Measurements from ENCODE around the gene CKS2. TPM values are rescaled to one million over a fixed set of nuclear protein-coding genes. Genes with fewer than 3 reads are reported as not detected.

Gene CKS2
- total and polyA plus RNA-seq, 3 experiments from 2014 or later, result 21.2 to 253 (median 252) TPM

GRCh38 chr9:89313842-89314241, 2.8 kb downstream of the CKS2 start:
- H3K4me1 ChIP-seq (ENCODE audit: insufficient read depth, low read length), result peaks cover 38% of the 10 kb centered on the region
- peaks cover 37 to 64% (median 64%) of the 10 kb centered on the region in 3 donors for H3K4me1 Mint-ChIP-seq
- CTCF ChIA-PET, result interaction anchor here (1.4 kb wide), 1 partner anchor 235 kb away, joined by 3 read pairs; no protein-coding TSS in a partner anchor

GRCh38 chr9:89314955-89315354, 4.0 kb downstream of the CKS2 start:
- peak overlapping the region in 2 of 8 donors; percentile 43 to 57 for H3K27ac Mint-ChIP-seq
- DNase-seq, result no peak
- Histone ChIP-seq H3K27me3 (ENCODE audit: insufficient read depth, low read length, poor library complexity, severe bottlenecking) (no peaks in the 10 kb centered on the region), H3K9me3 (ENCODE audit: low read length) (no peaks in the 10 kb centered on the region), H3K27ac (ENCODE audit: low read depth, low read length) (no peak overlapping the region), H3K36me3 (ENCODE audit: insufficient read depth, low read length) (no peaks in the 10 kb centered on the region), H3K4me3 (ENCODE audit: low read length) (no peak overlapping the region), H3K4me1 (ENCODE audit: insufficient read depth, low read length) (peaks cover 37% of the 10 kb centered on the region)
- ChIA-PET CTCF (no interaction called here), POLR2A (no interaction called here)
- H3K9me3 Mint-ChIP-seq, result peaks cover 0 to 4% (median 0%) of the 10 kb centered on the region in 5 donors
- peaks cover 0 to 38% (median 3%) of the 10 kb centered on the region in 3 donors for H3K36me3 Mint-ChIP-seq
- H3K27me3 Mint-ChIP-seq, result peaks cover 6 to 8% of the 10 kb centered on the region in 2 donors
- H3K4me3 Mint-ChIP-seq, result peak overlapping the region in 1 of 7 donors; percentile 22
- peaks cover 42 to 71% (median 70%) of the 10 kb centered on the region in 3 donors for H3K4me1 Mint-ChIP-seq

More at GRCh38 chr9:89313842-89314241, 2.8 kb downstream of the CKS2 start:
- Mint-ChIP-seq H3K36me3 (peaks cover 0 to 31% (median 3%) of the 10 kb centered on the region in 3 donors), H3K9me3 (peaks cover 0 to 4% (median 0%) of the 10 kb centered on the region in 5 donors), H3K27ac (peak overlapping the region in 1 of 8 donors; percentile 43), H3K4me3 (peak overlapping the region in 1 of 7 donors; percentile 22), H3K27me3 (peaks cover 6 to 8% of the 10 kb centered on the region in 2 donors)
- Histone ChIP-seq H3K27ac (ENCODE audit: low read depth, low read length) (no peak overlapping the region), H3K36me3 (ENCODE audit: insufficient read depth, low read length) (no peaks in the 10 kb centered on the region), H3K4me3 (ENCODE audit: low read length) (no peak overlapping the region), H3K9me3 (ENCODE audit: low read length) (no peaks in the 10 kb centered on the region), H3K27me3 (ENCODE audit: insufficient read depth, low read length, poor library complexity, severe bottlenecking) (no peaks in the 10 kb centered on the region)
- POLR2A ChIA-PET, result no interaction called here
- DNase-seq, result no peak

GRCh38 chr9:89315482-89315881, 4.5 kb downstream of the CKS2 start:
- ChIA-PET CTCF (no interaction called here), POLR2A (no interaction called here)
- no peak overlapping the region for H3K4me3 ChIP-seq (ENCODE audit: low read length)
- H3K36me3 ChIP-seq (ENCODE audit: insufficient read depth, low read length), result no peaks in the 10 kb centered on the region
- peaks cover 40% of the 10 kb centered on the region for H3K4me1 ChIP-seq (ENCODE audit: insufficient read depth, low read length)
- H3K9me3 Mint-ChIP-seq, result peaks cover 0 to 4% (median 0%) of the 10 kb centered on the region in 5 donors
- no peak overlapping the region for H3K4me3 Mint-ChIP-seq
- peaks cover 40 to 72% (median 69%) of the 10 kb centered on the region in 3 donors for H3K4me1 Mint-ChIP-seq
- no peaks in the 10 kb centered on the region for H3K27me3 ChIP-seq (ENCODE audit: insufficient read depth, low read length, poor library complexity, severe bottlenecking)
- H3K27me3 Mint-ChIP-seq, result peaks cover 6 to 8% of the 10 kb centered on the region in 2 donors
- H3K36me3 Mint-ChIP-seq, result peaks cover 0 to 40% (median 3%) of the 10 kb centered on the region in 3 donors
- no peak overlapping the region for H3K27ac ChIP-seq (ENCODE audit: low read depth, low read length)
- H3K9me3 ChIP-seq (ENCODE audit: low read length), result no peaks in the 10 kb centered on the region
- DNase-seq, result no peak
- peak overlapping the region in 1 of 8 donors; percentile 98 for H3K27ac Mint-ChIP-seq

GRCh38 chr9:89317282-89317681, 6.3 kb downstream of the CKS2 start:
- POLR2A ChIA-PET, result no interaction called here
- CTCF ChIA-PET, result no interaction called here
- Mint-ChIP-seq H3K36me3 (peaks cover 0 to 51% (median 8%) of the 10 kb centered on the region in 3 donors), H3K4me1 (peaks cover 44 to 75% (median 72%) of the 10 kb centered on the region in 3 donors), H3K27ac (peak overlapping the region in 7 of 8 donors; percentile 92 to 99 (median 98)), H3K9me3 (no peaks in the 10 kb centered on the region), H3K4me3 (peak overlapping the region; percentile 32 to 94 (median 92)), H3K27me3 (peaks cover 0 to 8% of the 10 kb centered on the region in 2 donors)
- Histone ChIP-seq H3K9me3 (ENCODE audit: low read length) (no peaks in the 10 kb centered on the region), H3K4me1 (ENCODE audit: insufficient read depth, low read length) (peaks cover 35% of the 10 kb centered on the region), H3K4me3 (ENCODE audit: low read length) (no peak overlapping the region), H3K27me3 (ENCODE audit: insufficient read depth, low read length, poor library complexity, severe bottlenecking) (no peaks in the 10 kb centered on the region), H3K27ac (ENCODE audit: low read depth, low read length) (no peak overlapping the region), H3K36me3 (ENCODE audit: insufficient read depth, low read length) (no peaks in the 10 kb centered on the region)
- no peak for DNase-seq

- peak within 1 kb of the TSS; percentile 84 to 94 (median 92) for H3K4me3 Mint-ChIP-seq
- POLR2A ChIA-PET, result interaction anchor here (1.0 to 1.4 kb wide), 3 partner anchors 8 to 284 kb away, joined by 3 to 15 read pairs (median 5); partner anchors contain the start of gene CKS2
- CTCF ChIA-PET, result interaction anchor here (0.7 to 1.4 kb wide), 5 partner anchors 8 to 234 kb away, joined by 3 to 6 read pairs (median 4); no protein-coding TSS in a partner anchor
- H3K36me3 Mint-ChIP-seq, result peaks cover 0 to 61% (median 8%) of the 10 kb centered on the region in 3 donors
- no peaks in the 10 kb centered on the region for H3K36me3 ChIP-seq (ENCODE audit: insufficient read depth, low read length)
- no peaks in the 10 kb centered on the region for H3K27me3 ChIP-seq (ENCODE audit: insufficient read depth, low read length, poor library complexity, severe bottlenecking)
- H3K4me1 Mint-ChIP-seq, result peaks cover 49 to 75% (median 72%) of the 10 kb centered on the region in 3 donors
- peaks cover 36% of the 10 kb centered on the region for H3K4me1 ChIP-seq (ENCODE audit: insufficient read depth, low read length)
- no peaks in the 10 kb centered on the region for H3K9me3 Mint-ChIP-seq
- H3K27ac Mint-ChIP-seq, result peak within 1 kb of the TSS; percentile 92 to 99 (median 98)
- H3K9me3 ChIP-seq (ENCODE audit: low read length), result no peaks in the 10 kb centered on the region
- DNase-seq, result peak; percentile 88 to 96 (median 95)
- H3K27me3 Mint-ChIP-seq, result no peaks in the 10 kb centered on the region
- peak within 1 kb of the TSS; percentile 60 for H3K4me3 ChIP-seq (ENCODE audit: low read length)
- H3K27ac ChIP-seq (ENCODE audit: low read depth, low read length), result peak within 1 kb of the TSS; percentile 99
These were observed 7.4 kb downstream of the CKS2 start, which contains the start of gene SECISBP2 for GRCh38 chr9:89318123-89319014. TSS of gene SECISBP2 (plus strand) at chr9:89318500. CDS start at chr9:89318577, 77 bp downstream.

GRCh38 chr9:89319015-89319905, 8.3 kb downstream of the CKS2 start:
- Mint-ChIP-seq H3K27me3 (no peaks in the 10 kb centered on the region), H3K36me3 (peaks cover 0 to 70% (median 8%) of the 10 kb centered on the region in 3 donors), H3K4me3 (peak overlapping the region; percentile 84 to 94 (median 92)), H3K4me1 (peaks cover 55 to 75% (median 71%) of the 10 kb centered on the region in 3 donors), H3K9me3 (no peaks in the 10 kb centered on the region), H3K27ac (peak overlapping the region; percentile 92 to 99 (median 98))
- Histone ChIP-seq H3K4me1 (ENCODE audit: insufficient read depth, low read length) (peaks cover 45% of the 10 kb centered on the region), H3K4me3 (ENCODE audit: low read length) (peak overlapping the region; percentile 60), H3K36me3 (ENCODE audit: insufficient read depth, low read length) (no peaks in the 10 kb centered on the region), H3K27ac (ENCODE audit: low read depth, low read length) (peak overlapping the region; percentile 99), H3K27me3 (ENCODE audit: insufficient read depth, low read length, poor library complexity, severe bottlenecking) (no peaks in the 10 kb centered on the region), H3K9me3 (ENCODE audit: low read length) (no peaks in the 10 kb centered on the region)
- ChIA-PET POLR2A (interaction anchor here (1.0 to 1.4 kb wide), 3 partner anchors 9 to 283 kb away, joined by 3 to 15 read pairs (median 5); partner anchors contain the start of gene CKS2), CTCF (interaction anchor here (0.7 to 1.4 kb wide), 5 partner anchors 9 to 233 kb away, joined by 3 to 6 read pairs (median 4); no protein-coding TSS in a partner anchor)
- DNase-seq, result peak in 1 of 5 donors; percentile 16

- H3K4me1 ChIP-seq (ENCODE audit: insufficient read depth, low read length), result peaks cover 37% of the 10 kb centered on the region
- ChIA-PET POLR2A (no interaction called here), CTCF (interaction anchor here (0.7 to 1.4 kb wide), 2 partner anchors 24 to 64 kb away, joined by 3 read pairs; no protein-coding TSS in a partner anchor)
- no peak overlapping the region for H3K4me3 ChIP-seq (ENCODE audit: low read length)
- DNase-seq, result no peak
- peaks cover 0 to 88% (median 5%) of the 10 kb centered on the region in 3 donors for H3K36me3 Mint-ChIP-seq
- no peaks in the 10 kb centered on the region for H3K27me3 ChIP-seq (ENCODE audit: insufficient read depth, low read length, poor library complexity, severe bottlenecking)
- H3K27ac Mint-ChIP-seq, result peak overlapping the region in 6 of 8 donors; percentile 18 to 98 (median 64)
- H3K9me3 Mint-ChIP-seq, result no peaks in the 10 kb centered on the region
- H3K27ac ChIP-seq (ENCODE audit: low read depth, low read length), result no peak overlapping the region
- H3K36me3 ChIP-seq (ENCODE audit: insufficient read depth, low read length), result peaks cover 14% of the 10 kb centered on the region
- H3K9me3 ChIP-seq (ENCODE audit: low read length), result no peaks in the 10 kb centered on the region
- peaks cover 53 to 72% (median 69%) of the 10 kb centered on the region in 3 donors for H3K4me1 Mint-ChIP-seq
- no peaks in the 10 kb centered on the region for H3K27me3 Mint-ChIP-seq
- H3K4me3 Mint-ChIP-seq, result no peak overlapping the region
These were observed 12.4 kb downstream of the CKS2 start for GRCh38 chr9:89323390-89323789.
